Suppressor macrophage treated with lipopolysaccharide for 4 hours (primary cell): ENCODE results near the gene EYA2.

Source experiments
- DNase-seq: peaks from one replicate; pipeline ENCODE4 v3.0.0-alpha.2; 2020

Gene EYA2

GRCh38 chr20:47042464-47042863, 147.8 kb downstream of the EYA2 start:
- DNase-seq: no peak

- DNase-seq: no peak
Measured at GRCh38 chr20:47043086-47043485, 148.4 kb downstream of the EYA2 start.

- no peak for DNase-seq
Measured at GRCh38 chr20:47044938-47045337, 150.3 kb downstream of the EYA2 start.

DNA sequence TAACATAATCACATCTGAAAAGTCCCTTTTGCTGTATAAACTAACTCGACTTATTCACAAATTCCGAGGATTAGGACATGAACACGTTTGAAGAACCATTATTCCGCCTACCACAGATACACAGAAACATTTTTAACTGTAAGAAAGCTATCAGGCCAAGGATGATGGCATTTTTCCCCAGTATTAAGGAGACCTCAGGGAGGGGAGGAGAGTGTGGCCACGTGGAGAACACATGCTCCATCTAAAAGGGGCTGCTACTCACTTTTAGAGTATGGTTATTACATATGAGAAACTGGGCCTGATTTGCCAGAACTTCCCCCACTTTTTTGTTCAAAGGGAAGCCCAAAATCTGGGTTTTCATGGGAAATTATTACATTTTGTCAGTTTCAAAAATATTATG, 153.4 kb downstream of the EYA2 start:
- no peak for DNase-seq

GRCh38 chr20:47049771-47050170, 155.1 kb downstream of the EYA2 start:
- DNase-seq: no peak

- no peak for DNase-seq
Measured at GRCh38 chr20:47050996-47051395, 156.4 kb downstream of the EYA2 start.

GRCh38 chr20:47051936-47052526, 157.4 kb downstream of the EYA2 start:
- DNase-seq: no peak

DNA sequence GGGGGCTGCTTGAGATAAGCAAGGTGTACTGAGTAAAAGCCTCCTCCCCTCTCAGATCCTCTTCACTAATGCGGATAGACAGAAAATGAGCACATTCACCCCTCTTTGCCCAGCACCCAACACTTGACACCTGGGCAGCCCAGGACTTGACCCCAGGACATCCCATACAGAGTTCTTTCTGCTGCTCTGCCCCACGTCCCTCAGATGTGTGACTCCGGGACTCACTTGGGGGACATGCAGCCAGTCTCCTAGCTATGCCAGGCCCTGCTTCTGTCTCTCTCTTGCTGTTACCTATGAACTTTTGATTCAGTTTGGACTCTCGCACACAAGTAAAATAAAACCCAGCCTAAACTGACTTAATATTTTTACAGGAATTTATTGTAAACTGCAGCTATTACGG, 159.9 kb downstream of the EYA2 start:
- no peak for DNase-seq

DNA sequence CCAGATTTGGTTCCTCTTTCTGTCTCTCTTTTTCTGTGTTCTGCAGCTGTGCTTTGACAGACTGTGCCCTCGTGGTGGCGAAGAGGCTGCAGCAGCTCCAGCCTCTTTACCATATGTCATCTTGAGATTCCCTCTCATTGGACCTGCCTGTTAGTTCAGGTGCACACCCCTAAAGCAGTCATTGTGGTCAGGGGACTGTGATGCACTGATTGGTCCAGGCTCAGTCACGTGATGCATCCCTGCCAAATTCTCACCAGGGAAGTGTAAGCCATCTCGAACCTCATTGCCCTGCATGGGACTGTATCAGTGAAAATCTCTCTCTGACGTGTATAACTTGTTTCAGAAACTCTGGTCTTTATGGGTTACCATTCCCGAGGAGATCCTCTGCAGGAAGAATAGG, 160.3 kb downstream of the EYA2 start:
- no peak for DNase-seq

DNA sequence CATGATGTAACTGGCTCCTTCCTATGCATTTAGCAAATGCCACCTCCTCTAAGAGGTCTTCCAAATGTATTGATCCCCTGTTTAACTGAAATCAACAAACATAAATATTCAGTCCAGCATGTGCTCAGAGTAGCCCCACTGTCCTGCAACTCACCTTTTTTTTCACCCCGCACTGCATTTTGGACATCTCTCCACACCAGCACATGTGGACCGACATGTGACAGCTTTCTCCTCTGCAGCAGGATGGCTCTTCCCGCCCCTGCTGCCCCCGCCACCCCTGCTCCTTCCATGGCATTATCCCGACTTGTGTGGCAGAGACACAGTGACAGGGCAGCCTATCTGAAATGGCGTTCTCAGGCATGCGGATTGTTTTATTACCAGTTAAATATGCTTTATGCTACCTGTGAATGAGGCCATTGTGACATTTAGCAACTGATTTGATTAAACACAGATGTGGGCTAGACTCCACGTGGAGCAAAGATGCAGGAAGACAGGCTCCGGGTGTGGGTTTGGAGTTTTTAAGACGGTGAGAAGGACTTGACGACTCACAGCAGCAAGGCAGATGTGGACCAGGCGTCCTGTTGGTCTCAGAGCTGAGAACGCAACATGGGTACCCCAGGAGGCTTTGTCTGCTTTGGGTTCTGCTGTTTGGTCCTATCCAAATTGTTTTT, 161.2 kb downstream of the EYA2 start:
- no peak for DNase-seq

DNA sequence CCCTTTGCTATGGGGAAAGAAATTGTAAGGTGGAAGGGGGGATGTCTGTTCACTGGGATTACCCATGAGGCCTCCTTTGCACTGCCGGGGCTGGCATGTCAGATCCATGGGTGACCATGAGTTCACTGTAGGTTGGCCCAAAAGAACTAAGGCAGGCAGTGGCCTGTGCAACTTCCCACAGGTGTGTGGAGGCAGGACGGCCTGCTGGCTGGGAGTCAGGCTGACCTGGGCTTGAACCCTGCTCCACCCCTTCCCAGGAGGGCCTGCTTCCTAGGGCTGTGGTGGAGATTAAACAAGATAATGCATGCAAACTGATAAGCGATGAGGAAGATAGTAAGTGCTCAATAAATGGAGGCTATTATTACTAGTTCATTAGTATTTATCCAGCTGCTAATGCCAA, 163.0 kb downstream of the EYA2 start:
- no peak for DNase-seq

DNA sequence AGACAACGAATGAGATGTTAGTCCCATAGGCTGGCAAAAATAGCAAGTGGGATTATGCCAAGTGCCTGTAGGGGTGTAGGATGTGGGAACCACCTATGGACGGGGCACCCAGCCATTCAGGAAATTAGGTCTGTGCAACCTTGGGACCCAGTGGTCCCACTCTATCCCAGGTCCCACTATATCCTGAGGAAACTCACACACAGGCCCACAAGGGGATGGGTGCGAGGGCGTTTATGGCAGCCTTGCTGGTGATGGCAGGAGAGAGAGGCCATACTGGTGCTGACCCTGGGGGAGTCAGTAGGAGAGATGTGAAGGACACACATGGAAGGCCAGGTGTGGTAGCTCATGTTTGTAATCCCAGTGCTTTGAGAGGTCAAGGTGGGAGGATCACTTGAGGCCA, 163.6 kb downstream of the EYA2 start:
- no peak for DNase-seq

- no peak for DNase-seq
Measured at GRCh38 chr20:47059536-47059935, 164.9 kb downstream of the EYA2 start.

DNA sequence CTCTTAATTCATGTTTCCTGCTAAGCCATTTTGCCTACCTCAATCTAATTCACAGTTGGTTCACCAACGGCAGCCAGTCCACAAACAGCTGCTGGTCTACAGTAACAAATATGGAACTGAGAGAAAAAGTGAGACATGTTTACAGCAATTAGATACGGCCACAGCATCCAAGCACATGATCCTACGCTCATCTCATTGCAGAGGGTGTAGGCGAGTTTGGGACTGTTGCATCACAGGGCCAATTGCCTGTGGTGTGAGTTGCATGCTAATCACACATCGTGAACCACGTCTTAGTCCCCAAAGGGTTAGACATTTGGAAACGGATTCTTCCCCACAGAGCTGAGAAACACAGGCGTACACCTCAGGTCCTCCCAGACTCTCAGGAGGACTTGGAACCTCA, 166.9 kb downstream of the EYA2 start:
- peak; percentile 29 for DNase-seq

DNA sequence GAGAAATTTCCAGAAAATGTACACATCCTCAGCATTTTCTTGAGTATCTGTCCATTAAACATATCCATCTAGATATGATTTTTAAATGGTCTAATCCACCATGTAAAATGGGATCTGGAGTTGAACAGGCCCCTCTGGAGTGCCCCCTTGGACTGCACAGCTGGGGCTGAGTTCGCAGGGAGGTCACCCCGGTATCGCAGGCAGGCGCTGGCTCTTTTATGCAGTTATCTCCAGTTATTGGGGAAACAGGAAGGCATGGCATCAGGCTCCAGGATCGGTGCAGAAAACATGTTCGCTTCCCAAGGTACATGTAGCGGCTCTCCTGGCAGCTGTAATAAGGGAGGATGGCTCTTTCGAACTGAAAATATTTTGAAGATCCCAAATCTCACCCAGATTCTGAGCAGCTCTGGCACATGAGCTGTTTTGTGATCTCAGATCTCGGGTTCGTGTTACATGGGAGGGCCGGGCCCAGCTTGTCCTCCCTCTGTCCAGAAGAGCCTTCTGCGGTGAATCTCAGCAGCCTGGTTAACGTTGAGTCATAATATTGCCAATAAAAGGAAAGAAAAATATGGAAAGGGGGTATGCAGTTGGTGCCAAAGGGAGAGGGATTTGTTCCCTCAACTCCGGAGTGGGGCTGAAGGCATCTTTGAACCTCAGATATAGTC, 167.7 kb downstream of the EYA2 start:
- no peak for DNase-seq

DNA sequence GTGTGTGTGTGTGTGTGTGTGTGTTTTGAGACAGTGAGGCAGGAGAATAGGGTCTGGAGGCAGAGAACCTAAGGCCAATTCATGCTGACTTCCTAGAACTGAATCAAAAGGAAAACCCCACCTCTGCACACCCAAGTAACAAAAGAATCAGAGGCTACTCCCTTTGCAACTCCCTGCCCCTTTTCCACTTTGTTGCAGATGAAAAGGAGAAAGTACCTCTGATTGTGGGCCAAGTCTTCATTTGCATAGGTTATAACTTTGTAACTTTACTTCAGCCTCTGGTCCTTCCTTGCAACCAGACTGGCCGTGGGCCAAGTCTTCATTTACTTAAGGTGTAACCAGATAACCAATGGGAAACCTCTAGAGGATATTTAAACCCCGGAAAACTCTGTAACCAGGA, 168.8 kb downstream of the EYA2 start:
- DNase-seq: no peak

DNA sequence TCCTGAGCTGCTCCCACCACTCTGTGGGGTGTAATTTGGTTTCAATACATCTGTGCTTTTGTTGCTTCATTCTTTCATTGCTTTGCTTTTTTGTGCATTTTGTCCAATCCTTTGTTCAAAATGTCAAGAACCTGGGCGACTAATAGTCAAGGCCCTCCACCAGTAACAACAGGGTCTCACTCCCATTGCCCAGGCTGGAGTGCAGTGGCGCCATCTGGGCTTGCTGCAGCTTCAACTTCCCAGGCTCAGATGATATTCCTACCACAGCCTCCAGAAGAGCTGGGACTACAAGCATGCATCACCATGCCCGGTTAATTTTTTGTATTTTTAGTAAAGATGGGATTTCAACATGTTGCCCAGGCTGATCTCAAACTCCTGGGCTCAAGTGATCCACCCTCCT, 169.2 kb downstream of the EYA2 start:
- no peak for DNase-seq

DNA sequence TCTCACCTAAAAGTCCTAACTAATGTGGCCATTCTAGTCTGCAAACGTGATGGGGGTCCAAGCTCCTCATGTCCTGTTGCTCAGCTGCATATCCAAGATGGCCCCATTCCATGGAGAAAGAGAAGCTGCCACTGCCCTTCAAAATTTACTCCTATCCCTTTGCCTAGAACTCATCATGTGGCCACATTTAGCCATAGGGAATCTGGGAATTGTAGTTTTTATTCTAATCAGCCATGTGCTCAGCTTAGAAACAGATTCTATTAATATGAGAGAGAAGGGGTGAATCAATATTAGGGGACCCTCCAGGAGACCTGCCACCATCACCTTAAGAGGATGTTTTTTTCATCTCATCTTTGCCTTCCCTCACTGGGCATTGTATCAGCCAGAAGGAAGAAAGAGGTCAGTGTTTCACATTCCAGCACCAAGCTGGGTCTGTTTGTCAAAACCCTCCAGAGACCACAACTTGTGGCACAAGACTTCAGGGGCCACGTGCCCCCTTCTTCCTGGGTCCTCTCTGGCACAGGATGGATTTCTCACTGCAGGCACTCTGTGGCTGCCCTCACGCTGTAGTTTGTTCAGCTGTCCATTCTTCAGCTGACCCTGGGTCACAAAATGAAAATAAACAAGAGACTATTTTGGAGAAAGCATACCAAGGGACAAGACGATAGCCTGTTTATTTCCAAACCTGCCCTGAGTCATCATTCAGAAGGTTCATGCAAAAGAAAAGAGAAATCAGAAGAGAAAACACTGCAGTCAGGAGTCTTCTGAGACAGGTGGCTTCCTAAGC, 172.0 kb downstream of the EYA2 start:
- DNase-seq: no peak

DNA sequence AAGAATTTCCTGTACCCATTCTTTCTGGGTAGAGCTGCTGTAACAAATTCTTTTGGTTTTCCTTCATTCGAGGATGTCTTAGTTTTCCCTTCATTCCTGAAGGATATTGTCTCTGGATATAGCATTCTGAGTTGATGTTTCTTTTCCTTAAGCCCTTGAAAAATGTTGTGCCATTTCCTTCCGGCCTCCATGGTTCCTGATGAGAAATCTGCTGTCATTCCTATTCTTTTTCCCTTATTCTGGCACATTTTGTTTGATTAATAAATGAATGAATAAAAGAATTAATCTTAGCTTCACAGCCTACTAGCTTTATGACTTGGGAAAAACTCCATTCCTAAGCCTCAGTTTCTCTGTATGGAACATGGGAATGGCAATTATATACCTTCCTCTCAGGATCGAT, 173.1 kb downstream of the EYA2 start:
- DNase-seq: no peak

DNA sequence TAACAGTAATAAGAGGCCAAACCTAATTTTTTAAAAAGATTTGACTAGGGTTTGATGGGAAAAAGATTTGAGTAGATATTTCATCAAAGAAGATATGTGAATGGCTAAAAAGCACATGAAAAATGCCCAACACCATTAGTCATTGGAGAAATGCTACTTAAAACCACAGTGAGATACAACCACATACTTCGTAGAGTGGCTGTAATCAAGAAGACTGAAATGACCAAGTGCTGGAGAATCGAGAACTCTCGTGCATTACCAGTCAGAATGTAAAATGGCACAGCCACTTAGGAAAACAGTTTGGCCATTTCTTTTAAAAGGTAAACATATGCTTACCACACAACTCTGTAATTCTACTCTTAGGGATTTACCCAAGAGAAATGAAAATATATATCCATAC, 175.5 kb downstream of the EYA2 start:
- DNase-seq: no peak

DNA sequence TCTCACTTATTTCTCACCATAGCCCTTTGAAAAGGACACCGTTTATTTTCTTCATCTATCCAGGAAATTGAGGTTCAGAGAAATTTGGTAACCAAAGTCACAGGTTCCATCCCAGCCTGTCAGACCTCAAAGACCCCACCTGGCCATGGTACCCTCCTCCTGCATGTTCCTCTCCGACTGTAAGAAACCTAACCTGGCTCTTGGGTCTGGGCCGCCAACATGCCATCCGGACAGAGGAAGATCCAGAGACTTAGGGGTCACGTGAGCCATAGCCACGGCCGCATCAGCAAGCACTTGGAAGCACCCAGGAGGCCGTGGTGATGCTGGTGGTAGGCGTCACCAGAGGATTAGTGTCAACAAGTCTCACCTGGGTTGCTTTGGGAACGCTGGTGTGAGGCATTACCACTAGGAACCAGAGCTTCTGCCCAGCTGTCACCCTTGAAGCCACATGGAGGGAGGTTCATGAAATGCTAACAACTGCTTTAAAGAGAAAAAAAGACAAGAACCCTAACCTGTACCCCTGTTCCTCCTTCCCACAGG, 177.1 kb downstream of the EYA2 start:
- no peak for DNase-seq

GRCh38 chr20:47073766-47074475, 179.3 kb downstream of the EYA2 start:
- DNase-seq: no peak

DNA sequence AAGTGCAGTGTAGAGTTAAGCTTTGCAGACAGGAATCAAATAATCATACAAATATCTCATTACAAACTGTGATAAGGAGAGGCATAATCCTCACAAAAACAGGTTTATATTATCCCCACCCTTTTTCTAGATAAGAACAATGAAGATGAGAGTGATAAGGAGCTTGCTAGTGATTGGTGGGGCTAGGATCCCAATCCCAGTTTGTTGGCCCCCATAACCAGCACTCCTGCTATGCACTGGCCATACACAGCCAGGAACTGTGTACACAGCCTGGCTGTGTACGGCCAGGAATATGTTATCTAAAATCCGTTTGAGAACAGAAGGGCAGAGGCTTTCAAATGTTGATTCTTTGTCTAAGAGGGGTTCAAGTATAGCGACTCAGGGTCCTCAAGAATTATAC, 180.6 kb downstream of the EYA2 start:
- DNase-seq: no peak
